Measurements from ENCODE around the gene FOXM1. TPM values are rescaled to one million over a fixed set of nuclear protein-coding genes. Genes with fewer than 3 reads are reported as not detected.

Gene FOXM1
- total RNA-seq, 3 donors from 2014 or later: under 0.01 to 2.4 (median 0.44) TPM

GRCh38 chr12:2892246-2892645 lies 15.3 kb upstream of the FOXM1 start:
- H3K9me3 ChIP-seq: no peaks in the 10 kb centered on the region
- peak overlapping the region; percentile 93 to 95 (median 95) for H3K4me3 ChIP-seq
- H3K4me1 ChIP-seq: no peaks in the 10 kb centered on the region
- TF ChIP-seq CTCF (IDR thresholded peaks at IDR 0.05) (no peak), POLR2AphosphoS5 (IDR thresholded peaks at IDR 0.05) (no peak), POLR2A (IDR thresholded peaks at IDR 0.05) (no peak)
- H3K27me3 ChIP-seq: no peaks in the 10 kb centered on the region
- intact Hi-C loops (cut with DNase I; ENCODE audit: low total_unique reads): no loop called here
- H3K27ac ChIP-seq: peak overlapping the region; percentile 52
- H3K36me3 ChIP-seq: no peaks in the 10 kb centered on the region
- no peak for DNase-seq (ENCODE audit: low spot score in 2 of 2)

- Histone ChIP-seq H3K4me3 (peak overlapping the region; percentile 93 to 95 (median 95)), H3K27me3 (no peaks in the 10 kb centered on the region), H3K4me1 (no peaks in the 10 kb centered on the region), H3K27ac (peak overlapping the region; percentile 97 to 98), H3K36me3 (no peaks in the 10 kb centered on the region), H3K9me3 (no peaks in the 10 kb centered on the region)
- peak; percentile 49 to 54 for DNase-seq (ENCODE audit: low spot score in 2 of 2)
- intact Hi-C loops (cut with DNase I; ENCODE audit: low total_unique reads): no loop called here
- no peak for TF ChIP-seq POLR2A (IDR thresholded peaks at IDR 0.05)
- TF ChIP-seq POLR2AphosphoS5 (IDR thresholded peaks at IDR 0.05): no peak
- no peak for TF ChIP-seq CTCF (IDR thresholded peaks at IDR 0.05)
These were observed 14.5 kb upstream of the FOXM1 start for GRCh38 chr12:2891240-2892053.

- H3K4me1 ChIP-seq: no peaks in the 10 kb centered on the region
- intact Hi-C loops (cut with DNase I; ENCODE audit: low total_unique reads): no loop called here
- H3K27ac ChIP-seq: peak within 1 kb of the TSS; percentile 97 to 98
- TF ChIP-seq CTCF (IDR thresholded peaks at IDR 0.05): no peak
- peak; percentile 85 for TF ChIP-seq POLR2A (IDR thresholded peaks at IDR 0.05)
- TF ChIP-seq POLR2AphosphoS5 (IDR thresholded peaks at IDR 0.05): peak; percentile 66 to 96 (median 92)
- H3K9me3 ChIP-seq: no peaks in the 10 kb centered on the region
- H3K4me3 ChIP-seq: peak within 1 kb of the TSS; percentile 93 to 95 (median 95)
- H3K36me3 ChIP-seq: no peaks in the 10 kb centered on the region
- DNase-seq (ENCODE audit: low spot score in 2 of 2): peak; percentile 98 to 99
- no peaks in the 10 kb centered on the region for H3K27me3 ChIP-seq
These were observed 13.6 kb upstream of the FOXM1 start, which contains the start of gene TULP3 for GRCh38 chr12:2890388-2891239. TSS of gene TULP3 (plus strand) at chr12:2890891. CDS start at chr12:2890948, 57 bp downstream.

GRCh38 chr12:2890001-2890387 lies 13.0 kb upstream of the FOXM1 start:
- H3K27ac ChIP-seq: peak overlapping the region; percentile 97 to 98
- no peak for DNase-seq (ENCODE audit: low spot score in 2 of 2)
- no peaks in the 10 kb centered on the region for H3K27me3 ChIP-seq
- H3K4me1 ChIP-seq: no peaks in the 10 kb centered on the region
- TF ChIP-seq CTCF (IDR thresholded peaks at IDR 0.05) (no peak), POLR2AphosphoS5 (IDR thresholded peaks at IDR 0.05) (no peak), POLR2A (IDR thresholded peaks at IDR 0.05) (no peak)
- H3K36me3 ChIP-seq: no peaks in the 10 kb centered on the region
- H3K9me3 ChIP-seq: no peaks in the 10 kb centered on the region
- intact Hi-C loops (cut with DNase I; ENCODE audit: low total_unique reads): no loop called here
- peak overlapping the region; percentile 93 to 95 (median 95) for H3K4me3 ChIP-seq
